GDM1 (cell line): ENCODE results near the gene SLC7A1.
"Not testable (repeated sequence)": the region's sequence is repeated elsewhere in the genome, so short reads cannot be mapped to it uniquely, and the experiment has no call there.

Experiments
- DNase-seq: peaks from one replicate; lab custom pipeline; 2025; lab: John Stamatoyannopoulos, UW

Gene SLC7A1

DNA sequence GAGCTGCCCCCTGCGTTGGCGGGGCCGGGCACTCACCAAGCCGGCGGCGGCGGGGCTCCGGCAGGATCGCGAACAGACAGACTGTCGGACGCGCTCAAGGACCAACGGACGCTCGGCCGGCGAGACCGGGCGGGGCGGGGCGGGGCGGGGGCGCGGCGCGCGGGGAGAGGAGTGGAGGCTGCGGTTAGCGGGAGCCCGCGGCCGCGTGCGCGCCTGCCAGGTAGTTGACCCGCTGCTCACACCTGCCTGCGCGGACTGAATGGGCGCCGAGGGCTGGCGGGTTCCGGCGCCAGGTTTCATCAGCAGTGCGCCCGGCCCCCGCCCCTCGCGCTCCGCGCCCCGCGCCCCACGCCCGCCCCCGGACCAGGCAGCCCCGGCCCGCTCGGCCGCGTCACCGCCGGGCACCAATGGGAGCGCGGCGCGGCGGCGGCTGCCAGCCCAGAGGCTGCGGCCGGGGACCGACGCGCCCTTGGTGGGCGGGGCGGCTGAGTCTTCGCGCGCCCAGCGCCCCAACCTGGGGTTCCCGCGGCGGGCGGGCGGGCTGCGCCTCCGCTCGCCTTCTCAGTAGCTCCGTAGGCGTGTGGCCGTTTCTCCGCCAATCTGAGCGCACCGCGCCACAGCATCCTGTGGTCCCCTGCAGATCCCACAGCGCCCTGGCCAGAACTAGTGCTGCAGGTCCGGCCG lies at the start of gene SLC7A1:
TSS of gene SLC7A1 (minus strand) at position 309 of the 684 bp plus-strand sequence. CDS start 59,500 bp downstream, outside the sequence.
- peak; percentile 94 for DNase-seq

DNA sequence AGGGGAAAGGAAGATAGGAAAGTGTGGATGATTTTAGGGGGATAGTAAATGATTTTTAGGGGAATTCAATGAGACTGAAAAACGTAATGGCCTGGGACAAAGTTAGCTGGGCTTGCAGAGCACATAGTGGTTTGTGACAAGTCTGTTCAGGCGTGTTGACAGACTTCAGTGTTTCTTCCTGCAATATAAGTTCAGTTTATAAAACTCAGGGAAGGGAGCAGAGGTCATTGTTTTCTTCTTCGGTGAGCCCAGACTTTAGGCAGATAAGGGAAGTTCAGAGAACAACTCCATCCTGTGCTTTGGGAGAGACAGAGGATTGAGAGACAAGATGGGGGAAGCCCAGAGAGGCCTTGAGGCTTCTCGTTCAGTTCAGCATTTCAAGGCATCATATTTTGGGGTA lies 45.2 kb upstream of the SLC7A1 start:
- no peak for DNase-seq

GRCh38 chr13:29636831-29637230 lies 41.3 kb upstream of the SLC7A1 start:
- not testable (repeated sequence) for DNase-seq

DNA sequence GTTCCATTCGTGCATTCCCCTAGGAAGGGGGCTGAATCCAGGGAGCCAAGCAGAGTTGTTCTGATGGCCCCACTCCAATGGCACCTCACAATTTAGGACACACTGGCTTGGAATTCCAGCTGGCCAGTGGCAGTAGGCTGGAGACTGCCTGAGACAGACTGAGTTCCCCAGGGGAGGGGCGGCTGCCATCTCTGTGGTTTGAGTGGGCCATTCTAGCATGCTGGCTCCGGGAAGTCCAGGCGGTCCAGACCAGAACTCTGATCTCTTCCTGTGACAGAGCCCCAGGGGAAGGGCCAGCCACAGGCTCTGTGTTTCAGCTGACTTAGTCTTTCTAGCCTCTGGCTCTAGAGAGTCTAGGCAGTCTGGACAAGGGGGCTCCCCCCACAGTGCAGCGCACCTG lies 29.5 kb upstream of the SLC7A1 start:
- no peak for DNase-seq

DNA sequence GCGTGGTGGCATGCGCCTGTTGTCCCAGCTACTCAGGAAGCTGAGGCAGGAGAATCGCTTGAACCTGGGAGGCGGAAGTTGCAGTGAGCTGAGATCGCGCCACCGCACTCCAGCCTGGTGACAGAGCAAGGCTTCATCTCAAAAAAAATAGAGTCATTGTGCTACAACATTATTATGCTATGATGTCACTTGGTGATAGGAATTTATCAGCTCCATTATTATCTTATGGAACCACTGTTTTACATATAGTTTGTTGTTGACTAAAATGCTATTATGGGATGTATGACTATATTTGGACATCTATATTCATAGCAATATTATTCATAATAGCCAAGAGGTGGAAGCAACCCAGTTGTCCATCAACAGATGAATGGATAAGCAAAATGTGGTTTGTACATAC lies 26.4 kb upstream of the SLC7A1 start:
- DNase-seq, result no peak

GRCh38 chr13:29621051-29621800 lies 25.7 kb upstream of the SLC7A1 start:
- DNase-seq, result no peak

- DNase-seq, result no peak
These were observed 24.5 kb upstream of the SLC7A1 start for GRCh38 chr13:29619995-29620394.

GRCh38 chr13:29613101-29613500 lies 17.6 kb upstream of the SLC7A1 start:
- no peak for DNase-seq

GRCh38 chr13:29607465-29607864 lies 12.0 kb upstream of the SLC7A1 start:
- DNase-seq, result no peak

DNA sequence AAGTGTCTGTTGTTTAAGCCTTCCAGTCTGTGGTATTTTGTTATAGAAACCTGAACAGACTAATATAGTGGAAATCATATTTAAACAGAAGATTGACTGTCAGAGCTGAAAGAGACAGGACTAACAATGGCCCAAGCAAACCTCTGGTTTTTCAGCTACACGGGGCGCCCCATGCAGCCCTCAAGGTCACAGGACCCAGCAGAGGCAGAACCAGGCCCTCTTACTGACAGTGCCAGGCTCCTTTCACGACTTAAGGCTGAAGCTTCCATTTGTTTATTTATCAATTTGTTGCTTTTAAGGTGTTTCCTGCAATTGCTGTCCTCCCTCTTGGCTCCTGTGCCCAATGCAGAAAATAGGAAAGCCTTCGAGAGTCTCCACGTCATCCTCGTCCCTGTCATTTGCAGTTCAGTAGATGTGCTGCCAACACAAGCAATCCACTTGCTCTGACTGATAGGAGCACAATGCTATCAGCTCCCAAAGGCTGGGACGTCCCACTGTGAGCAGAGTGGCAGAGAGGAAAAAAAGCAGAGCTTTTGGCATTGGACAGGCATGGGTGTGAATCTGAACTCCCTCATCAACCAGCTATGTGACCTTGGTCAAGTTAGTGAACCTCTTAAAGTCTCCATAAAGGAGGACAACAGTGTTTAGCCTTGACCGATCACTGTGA lies 10.5 kb upstream of the SLC7A1 start:
- DNase-seq, result no peak

DNA sequence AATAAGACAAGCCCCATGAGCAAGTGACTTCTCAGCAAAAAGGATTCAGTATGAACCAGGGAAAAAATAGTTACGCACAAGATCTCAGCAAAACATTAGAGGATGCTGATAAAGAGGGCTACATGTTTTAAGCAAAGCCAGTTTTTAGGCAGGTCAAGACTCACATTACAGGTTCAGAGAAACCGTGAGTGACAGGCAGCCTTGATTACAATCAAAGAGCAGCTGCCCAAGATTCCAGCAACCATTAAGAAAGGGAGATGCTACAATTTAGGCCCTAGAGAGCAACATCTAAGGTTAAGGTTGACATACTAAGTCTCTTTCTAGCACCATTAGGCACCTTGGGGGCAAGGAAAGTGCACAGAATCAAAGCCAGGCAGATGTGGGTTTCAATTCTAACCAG lies 2.8 kb upstream of the SLC7A1 start:
- no peak for DNase-seq

- DNase-seq, result no peak
These were observed 2.2 kb upstream of the SLC7A1 start for GRCh38 chr13:29597706-29598105.

DNA sequence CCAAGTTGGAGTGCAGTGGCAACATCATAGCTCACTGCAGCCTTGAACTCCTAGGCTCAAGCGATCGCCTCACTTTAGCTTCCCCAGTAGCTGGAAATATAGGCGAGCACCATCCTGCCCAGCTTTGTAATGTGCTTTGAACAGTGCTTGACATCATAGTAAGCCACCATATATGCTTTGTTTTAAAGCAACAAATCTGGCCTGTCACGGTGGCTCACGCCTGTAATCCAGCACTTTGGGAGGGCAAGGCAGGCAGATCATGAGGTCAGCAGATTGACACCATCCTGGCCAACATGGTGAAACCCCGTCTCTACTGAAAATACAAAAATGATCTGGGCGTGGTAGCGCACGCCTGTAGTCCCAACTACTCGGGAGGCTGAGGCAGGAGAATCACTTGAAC lies 1.8 kb upstream of the SLC7A1 start:
- DNase-seq, result no peak

DNA sequence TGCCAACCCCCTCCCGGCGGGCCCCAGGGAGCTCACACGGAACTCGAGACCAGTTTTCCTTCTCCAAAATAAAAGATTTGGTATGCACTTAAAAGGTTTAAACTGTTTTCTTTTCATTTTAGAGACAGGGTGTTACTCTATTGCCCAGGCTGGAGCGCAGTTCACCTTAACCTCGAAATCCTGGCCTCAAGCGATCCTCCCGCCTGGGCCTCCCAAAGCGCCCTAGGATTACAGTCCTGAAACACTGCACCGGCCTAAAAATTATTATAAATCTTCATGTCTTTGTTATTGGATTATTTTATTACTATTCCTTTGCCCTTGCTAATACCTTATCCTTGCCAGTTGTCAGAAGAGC lies 553 bp upstream of the SLC7A1 start:
- no peak for DNase-seq

- peak; percentile 73 for DNase-seq
These were observed 643 bp downstream of the SLC7A1 start for GRCh38 chr13:29594710-29595379.

DNA sequence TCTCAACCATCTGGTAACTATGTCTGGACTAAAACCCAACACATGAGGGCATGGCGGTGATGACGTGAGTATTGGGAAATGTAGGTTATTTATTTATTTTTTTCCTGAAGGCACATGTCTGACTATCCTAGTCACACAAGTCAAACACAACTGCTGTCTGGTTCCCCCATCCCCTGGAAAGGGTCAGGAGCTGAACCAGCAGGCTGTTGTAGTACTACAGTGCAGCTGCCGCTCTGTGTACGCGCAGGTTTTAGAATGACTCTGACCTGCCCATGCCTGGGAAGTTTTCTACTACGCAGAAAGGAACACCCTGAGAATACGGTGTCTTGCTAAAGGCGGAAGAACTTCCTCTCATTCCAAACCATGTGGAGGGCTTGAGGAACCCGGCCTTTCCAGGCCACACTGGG lies 1.2 kb downstream of the SLC7A1 start:
- no peak for DNase-seq

DNA sequence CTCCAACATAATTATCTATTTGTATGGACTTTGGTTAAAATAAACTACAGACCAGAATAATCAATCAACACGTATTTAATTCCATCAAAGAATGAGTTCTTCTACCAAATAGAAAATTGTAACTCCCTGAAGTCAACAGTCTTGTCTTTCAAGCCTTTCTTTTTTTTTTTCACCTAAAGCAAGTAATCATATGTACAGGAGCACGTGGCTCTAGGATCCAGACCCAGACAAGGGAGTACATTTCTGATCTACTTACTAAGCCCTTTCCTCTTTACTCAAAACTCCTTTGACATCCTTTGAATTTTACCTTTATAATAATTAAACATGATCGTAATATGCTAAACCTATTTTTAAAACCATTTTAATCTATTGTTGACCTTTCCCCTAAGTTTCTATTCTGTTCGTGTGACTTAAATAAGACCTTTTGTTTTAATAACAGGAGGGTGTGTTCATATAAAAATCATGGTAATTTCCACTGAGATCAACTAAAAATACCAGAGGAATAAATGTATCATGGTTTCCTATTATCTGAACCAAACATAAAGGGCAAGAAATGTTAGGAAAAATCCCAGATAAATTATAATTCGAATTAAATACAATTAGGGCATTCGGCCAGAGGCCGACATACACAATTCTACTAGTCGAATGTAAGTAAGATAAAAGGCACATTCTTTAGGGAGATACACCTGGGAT lies 1.7 kb downstream of the SLC7A1 start:
- DNase-seq, result no peak

- no peak for DNase-seq
These were observed 4.2 kb downstream of the SLC7A1 start for GRCh38 chr13:29591310-29591709.

DNA sequence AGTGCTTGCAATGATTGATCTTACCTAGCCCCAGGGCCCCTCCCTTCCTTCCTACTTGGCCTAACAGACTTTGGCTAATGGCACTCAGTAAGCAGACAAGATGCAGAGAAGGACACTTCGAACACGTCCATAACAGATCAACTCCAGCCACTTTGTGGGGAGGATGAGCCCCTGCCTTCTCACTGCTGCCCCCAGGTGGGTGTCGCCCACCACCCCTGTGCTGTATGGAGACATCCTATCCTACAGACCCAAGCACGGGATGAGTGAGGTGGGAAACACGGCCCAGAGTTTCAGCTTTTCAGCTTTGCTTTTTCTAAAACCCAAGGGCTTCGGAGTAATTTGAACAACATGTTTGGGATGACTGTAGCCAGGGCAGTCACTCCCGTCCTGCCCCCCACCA lies 5.5 kb downstream of the SLC7A1 start:
- no peak for DNase-seq

DNA sequence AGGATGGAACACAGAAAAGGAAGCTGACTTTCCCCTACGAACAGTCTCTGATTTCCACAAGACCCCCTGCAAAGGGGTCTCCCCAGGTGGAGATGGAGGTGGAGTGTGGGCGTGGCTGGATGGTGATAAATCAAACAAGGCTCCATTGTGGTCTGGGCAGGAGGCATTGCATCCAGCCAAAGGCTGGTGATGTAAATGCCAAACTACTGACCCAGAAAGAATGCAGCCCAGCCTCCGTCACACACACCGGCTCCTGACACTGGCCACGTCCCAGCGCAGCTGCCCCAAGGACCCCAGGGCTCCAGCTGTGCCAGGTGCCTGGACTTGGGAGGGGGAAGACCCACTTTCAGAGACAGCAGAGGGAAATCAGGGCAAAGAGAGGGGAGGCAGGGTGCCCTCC lies 6.3 kb downstream of the SLC7A1 start:
- DNase-seq, result no peak

DNA sequence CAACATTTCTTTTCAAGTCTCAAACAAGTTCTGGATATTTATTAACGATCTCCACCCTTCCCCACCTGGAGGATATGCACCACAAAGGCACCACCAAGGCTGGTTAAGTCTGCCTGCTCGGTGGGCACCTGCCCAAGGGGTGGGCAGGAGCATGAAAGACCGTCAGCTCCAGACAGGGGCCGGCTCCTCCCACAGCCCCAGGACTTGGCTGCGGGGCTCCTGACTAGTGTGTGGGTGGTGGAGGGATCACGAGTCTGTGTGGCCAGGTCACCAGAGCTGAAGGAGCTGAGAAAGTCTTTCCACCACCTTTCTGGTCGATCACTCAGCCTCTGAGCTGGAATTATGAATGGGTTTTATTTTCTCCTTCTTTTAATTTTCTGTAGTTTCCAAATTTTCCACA lies 7.8 kb downstream of the SLC7A1 start:
- no peak for DNase-seq
